Mammary epithelial cell (primary cell): ENCODE results near the gene RACK1.
"Not testable (repeated sequence)": the region's sequence is repeated elsewhere in the genome, so short reads cannot be mapped to it uniquely, and the experiment has no call there.

Source experiments
- CTCF ChIP-seq, 2 donors: IDR thresholded peaks in 1 of 2; conservative IDR thresholded peaks in 1 of 2; 2 replicates each; pipeline ENCODE4 v1.5.1; 2011 to 2012; ENCODE audit warnings: inconsistent platforms in 2 of 2, low read length in 2 of 2, mild to moderate bottlenecking in 2 of 2, control low read depth in 1 of 2, low read depth in 1 of 2; ENCODE audit not compliant: insufficient read depth in 1 of 2; ENCODE audit errors: extremely low read depth in 1 of 2
- EZH2 ChIP-seq: IDR thresholded peaks from 2 replicates; pipeline ENCODE4 v1.6.1; 2012; ENCODE audit warnings: low read length, inconsistent platforms, borderline replicate concordance

- not testable (repeated sequence) for TF ChIP-seq CTCF (conservative IDR thresholded peaks at IDR 0.05 in 1 of 2, IDR thresholded peaks at IDR 0.05 in 1 of 2; ENCODE audit: extremely low read depth in 1 of 2, insufficient read depth in 1 of 2, low read depth in 1 of 2, low read length in 2 of 2); EZH2
Measured at GRCh38 chr5:181282415-181282814, 38.7 kb upstream of the RACK1 start.
